Keratinocyte (primary cell): Measurements from ENCODE around the gene SLC46A3.

Experiments
- CTCF ChIP-seq, 3 experiments: IDR thresholded peaks in 1 of 3; conservative IDR thresholded peaks in 1 of 3; optimal IDR thresholded peaks in 1 of 3; 2 replicates in 2 of 3; 3 replicates in 1 of 3; pipeline versions ENCODE3 to v1.5.1; 2011; ENCODE audit warnings: low read length in 3 of 3, mild to moderate bottlenecking in 3 of 3, moderate library complexity in 2 of 3, control low read depth in 1 of 3, inconsistent platforms in 1 of 3; ENCODE audit not compliant: insufficient read depth in 2 of 3; ENCODE audit errors: extremely low read depth in 1 of 3
- EZH2 ChIP-seq: IDR thresholded peaks from one replicate; pipeline ENCODE4 v1.6.1; 2012; ENCODE audit warnings: inconsistent platforms, mild to moderate bottlenecking, low read length, moderate library complexity

- TF ChIP-seq CTCF (optimal IDR thresholded peaks at IDR 0.05 in 1 of 3, IDR thresholded peaks at IDR 0.05 in 1 of 3, conservative IDR thresholded peaks at IDR 0.05 in 1 of 3; ENCODE audit: extremely low read depth in 1 of 3, insufficient read depth in 2 of 3, low read length in 3 of 3), result no peak
- TF ChIP-seq EZH2, result no peak
These were observed 9.9 kb upstream of the SLC46A3 start for GRCh38 chr13:28728642-28729041.
